ENCODE data around the gene CCDC12.

DNA sequence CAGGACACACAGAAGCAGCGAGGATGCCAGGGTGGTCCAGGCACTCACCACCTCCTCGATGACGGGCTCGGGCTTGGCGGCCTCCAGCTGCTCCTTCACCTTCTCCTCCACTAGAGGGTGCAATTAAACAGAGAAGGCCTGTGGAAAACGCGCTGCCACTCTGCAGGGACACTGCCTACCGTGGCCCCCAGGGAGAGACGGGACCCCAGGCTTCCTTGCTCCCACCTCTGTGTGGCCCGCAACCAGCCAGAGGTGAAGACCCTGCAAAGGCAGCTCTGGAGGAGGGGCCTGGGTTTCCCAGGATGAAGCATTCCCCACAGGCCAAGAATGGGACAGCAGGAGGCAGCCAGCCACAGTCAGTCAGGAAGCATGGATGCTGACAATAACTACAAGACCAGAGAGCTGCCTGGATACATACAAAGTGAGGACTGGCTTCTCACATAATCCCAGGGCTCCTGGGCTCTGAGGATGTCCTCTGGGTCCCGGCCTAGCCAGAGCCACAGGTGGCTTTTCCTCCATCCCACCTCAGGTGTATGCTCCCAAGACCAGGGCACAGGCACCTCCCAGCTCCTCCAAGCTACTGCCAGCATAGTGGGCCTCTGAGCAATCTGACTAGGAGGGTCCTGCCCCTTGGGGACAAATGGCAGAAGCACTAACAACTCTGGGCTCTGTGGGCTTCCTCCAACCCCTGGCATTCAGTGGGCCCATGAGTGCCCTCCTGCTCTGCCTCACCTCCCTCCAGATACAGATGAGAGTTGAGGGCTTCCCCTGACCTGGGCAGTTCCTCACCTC lies 52.8 kb downstream of the CCDC12 start:
- TF ChIP-seq FOXP2 (optimal IDR thresholded peaks at IDR 0.05; ENCODE audit: control extremely low read depth, extremely low read length, insufficient read depth), result no peak
- no peak for TF ChIP-seq EZH2 (IDR thresholded peaks at IDR 0.05)

Measured in SK-N-MC (cell line).